ENCODE results near the gene VENTX. TPM values are rescaled to one million over a fixed set of nuclear protein-coding genes. Genes with fewer than 3 reads are reported as not detected.

Gene VENTX
- total RNA-seq, 2 experiments from 2014 or later = not detected

- Mint-ChIP-seq H3K9me3 (ENCODE audit: low read depth) (no peaks in the 10 kb centered on the region), H3K27me3 (no peaks in the 10 kb centered on the region), H3K4me1 (peaks cover 17% of the 10 kb centered on the region), H3K27ac (no peak overlapping the region), H3K4me3 (no peak overlapping the region), H3K36me3 (ENCODE audit: low read depth) (peaks cover 16% of the 10 kb centered on the region)
- ATAC-seq (no peak), DNase-seq (no peak)
- intact Hi-C loops (cut with DNase I, micrococcal nuclease) = no loop called here
- POLR2A ChIA-PET = no interaction called here
- CTCF ChIA-PET = interaction anchor here (0.6 to 2.2 kb wide), 3 partner anchors 28 to 375 kb away, joined by 3 to 9 read pairs (median 6); no protein-coding TSS in a partner anchor
These were observed 41.9 kb downstream of the VENTX start for GRCh38 chr10:133279326-133280226.

GRCh38 chr10:133280391-133281059 is 42.9 kb downstream of the VENTX start:
- Mint-ChIP-seq H3K27me3 (no peaks in the 10 kb centered on the region), H3K27ac (no peak overlapping the region), H3K4me1 (peaks cover 15% of the 10 kb centered on the region), H3K4me3 (no peak overlapping the region), H3K36me3 (ENCODE audit: low read depth) (peaks cover 18% of the 10 kb centered on the region), H3K9me3 (ENCODE audit: low read depth) (no peaks in the 10 kb centered on the region)
- ATAC-seq (no peak), DNase-seq (no peak)
- intact Hi-C loops (cut with DNase I, micrococcal nuclease) = no loop called here
- POLR2A ChIA-PET = no interaction called here
- CTCF ChIA-PET = interaction anchor here (0.6 to 2.2 kb wide), 2 partner anchors 27 to 376 kb away, joined by 3 to 9 read pairs; no protein-coding TSS in a partner anchor

- DNase-seq (no peak), ATAC-seq (no peak)
- peaks cover 15% of the 10 kb centered on the region for H3K4me1 Mint-ChIP-seq
- H3K27me3 Mint-ChIP-seq = no peaks in the 10 kb centered on the region
- intact Hi-C loops (cut with DNase I, micrococcal nuclease) = no loop called here
- no peak overlapping the region for H3K27ac Mint-ChIP-seq
- no peak overlapping the region for H3K4me3 Mint-ChIP-seq
- POLR2A ChIA-PET = no interaction called here
- CTCF ChIA-PET = interaction anchor here (2.2 kb wide), 1 partner anchor 27 kb away, joined by 9 read pairs; no protein-coding TSS in a partner anchor
- peaks cover 24% of the 10 kb centered on the region for H3K36me3 Mint-ChIP-seq (ENCODE audit: low read depth)
- H3K9me3 Mint-ChIP-seq (ENCODE audit: low read depth) = no peaks in the 10 kb centered on the region
These were observed 43.4 kb downstream of the VENTX start for GRCh38 chr10:133281084-133281483.

GRCh38 chr10:133281628-133282372 is 44.1 kb downstream of the VENTX start:
- DNase-seq (no peak), ATAC-seq (no peak)
- ChIA-PET POLR2A (no interaction called here), CTCF (no interaction called here)
- intact Hi-C loops (cut with DNase I, micrococcal nuclease) = no loop called here
- H3K4me1 Mint-ChIP-seq = peaks cover 15% of the 10 kb centered on the region
- no peaks in the 10 kb centered on the region for H3K9me3 Mint-ChIP-seq (ENCODE audit: low read depth)
- no peak overlapping the region for H3K27ac Mint-ChIP-seq
- H3K36me3 Mint-ChIP-seq (ENCODE audit: low read depth) = peaks cover 30% of the 10 kb centered on the region
- H3K4me3 Mint-ChIP-seq = no peak overlapping the region
- no peaks in the 10 kb centered on the region for H3K27me3 Mint-ChIP-seq

DNA sequence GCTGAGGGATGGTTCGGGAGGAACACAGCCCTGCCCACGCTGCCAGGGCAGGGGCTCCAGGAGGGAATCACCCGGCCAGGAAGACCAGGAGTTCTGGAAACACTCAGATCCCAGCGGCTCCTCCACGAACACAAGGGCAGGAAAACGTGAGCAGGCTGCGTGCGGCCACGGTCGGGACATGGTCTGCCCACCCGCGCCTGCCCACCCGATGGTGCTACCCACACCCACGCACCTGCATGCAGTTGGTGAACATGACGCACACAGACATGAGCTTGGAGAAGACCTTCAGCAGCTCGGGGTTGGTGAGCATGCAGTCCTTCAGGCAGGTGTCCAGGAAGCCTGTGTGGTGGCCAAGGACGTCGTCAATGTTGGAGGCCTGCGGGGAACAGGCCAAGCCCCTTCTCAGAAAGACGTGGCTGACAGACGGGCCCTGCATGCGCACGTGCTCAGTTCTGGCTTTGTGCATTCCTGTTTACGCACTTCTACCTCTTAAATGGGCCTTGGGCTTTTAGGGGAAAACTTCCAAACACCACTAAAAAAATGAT is 45.3 kb downstream of the VENTX start:
- H3K4me1 Mint-ChIP-seq = peaks cover 13% of the 10 kb centered on the region
- DNase-seq (no peak), ATAC-seq (no peak)
- H3K36me3 Mint-ChIP-seq (ENCODE audit: low read depth) = peaks cover 37% of the 10 kb centered on the region
- no peak overlapping the region for H3K4me3 Mint-ChIP-seq
- CTCF ChIA-PET = no interaction called here
- intact Hi-C loops (cut with DNase I, micrococcal nuclease) = no loop called here
- H3K27ac Mint-ChIP-seq = no peak overlapping the region
- no peaks in the 10 kb centered on the region for H3K27me3 Mint-ChIP-seq
- no peaks in the 10 kb centered on the region for H3K9me3 Mint-ChIP-seq (ENCODE audit: low read depth)
- POLR2A ChIA-PET = no interaction called here

DNA sequence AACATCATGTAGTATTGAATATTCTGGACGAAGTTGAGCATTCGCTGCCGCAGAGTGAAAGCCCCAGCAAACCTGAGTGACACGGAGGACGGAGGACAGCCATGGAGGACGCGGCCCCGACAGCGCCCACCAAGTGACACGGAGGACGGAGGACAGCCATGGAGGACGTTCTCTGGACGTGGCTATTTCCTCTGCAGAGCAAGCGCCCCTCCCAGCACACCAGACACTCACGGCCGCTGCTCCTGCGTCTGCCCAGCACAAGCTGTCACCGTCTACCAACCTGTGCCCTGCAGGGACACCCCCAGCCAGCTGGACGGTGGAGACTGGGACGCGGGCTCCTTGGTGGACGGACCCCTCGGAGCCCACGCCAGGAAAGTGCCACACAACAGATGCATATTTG is 46.3 kb downstream of the VENTX start:
- Mint-ChIP-seq H3K4me1 (peaks cover 4% of the 10 kb centered on the region), H3K4me3 (no peak overlapping the region), H3K9me3 (ENCODE audit: low read depth) (no peaks in the 10 kb centered on the region), H3K27me3 (no peaks in the 10 kb centered on the region), H3K27ac (no peak overlapping the region), H3K36me3 (ENCODE audit: low read depth) (peaks cover 45% of the 10 kb centered on the region)
- intact Hi-C loops (cut with DNase I, micrococcal nuclease) = no loop called here
- POLR2A ChIA-PET = no interaction called here
- no peak for DNase-seq
- ATAC-seq = no peak
- CTCF ChIA-PET = interaction anchor here (0.7 kb wide), 1 partner anchor 24 kb away, joined by 3 read pairs; no protein-coding TSS in a partner anchor

DNA sequence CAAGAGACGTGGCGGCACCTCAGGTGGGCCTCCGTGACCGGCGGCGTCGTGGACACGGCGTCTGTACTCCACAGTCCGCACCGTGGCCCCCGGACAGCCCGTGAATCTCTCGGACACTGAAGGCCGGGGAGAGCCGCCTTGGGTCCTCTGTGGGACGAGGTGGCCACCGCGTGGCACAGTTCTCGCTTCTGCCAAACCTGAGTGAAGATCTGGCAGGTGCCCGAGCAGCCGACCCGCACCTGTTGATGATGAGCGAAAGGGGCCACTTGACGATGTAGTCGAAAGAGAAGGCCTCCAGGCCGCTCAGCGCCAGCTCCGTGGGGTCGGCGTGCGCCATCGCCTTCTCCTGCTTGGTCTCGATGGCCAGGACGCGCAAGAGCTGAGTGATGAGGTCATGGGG is 47.6 kb downstream of the VENTX start:
- DNase-seq = no peak
- H3K4me1 Mint-ChIP-seq = no peaks in the 10 kb centered on the region
- POLR2A ChIA-PET = no interaction called here
- no peak overlapping the region for H3K4me3 Mint-ChIP-seq
- intact Hi-C loops (cut with DNase I, micrococcal nuclease) = no loop called here
- peaks cover 49% of the 10 kb centered on the region for H3K36me3 Mint-ChIP-seq (ENCODE audit: low read depth)
- no peak for ATAC-seq
- H3K27me3 Mint-ChIP-seq = no peaks in the 10 kb centered on the region
- H3K9me3 Mint-ChIP-seq (ENCODE audit: low read depth) = no peaks in the 10 kb centered on the region
- CTCF ChIA-PET = interaction anchor here (0.9 kb wide), 1 partner anchor 10 kb away, joined by 3 read pairs; no protein-coding TSS in a partner anchor
- H3K27ac Mint-ChIP-seq = no peak overlapping the region

GRCh38 chr10:133286366-133286765 is 48.7 kb downstream of the VENTX start:
- CTCF ChIA-PET = interaction anchor here (0.9 to 1.2 kb wide), 2 partner anchors 11 to 22 kb away, joined by 3 read pairs; no protein-coding TSS in a partner anchor
- Mint-ChIP-seq H3K36me3 (ENCODE audit: low read depth) (peaks cover 49% of the 10 kb centered on the region), H3K4me3 (no peak overlapping the region), H3K27me3 (no peaks in the 10 kb centered on the region), H3K27ac (peak overlapping the region; percentile 24), H3K4me1 (no peaks in the 10 kb centered on the region), H3K9me3 (ENCODE audit: low read depth) (no peaks in the 10 kb centered on the region)
- ATAC-seq (no peak), DNase-seq (no peak)
- POLR2A ChIA-PET = no interaction called here
- intact Hi-C loops (cut with DNase I, micrococcal nuclease) = no loop called here

- CTCF ChIA-PET = interaction anchor here (0.6 to 1.0 kb wide), 2 partner anchors 10 to 407 kb away, joined by 3 read pairs; no protein-coding TSS in a partner anchor
These were observed 50.3 kb downstream of the VENTX start for GRCh38 chr10:133287832-133288500.

DNA sequence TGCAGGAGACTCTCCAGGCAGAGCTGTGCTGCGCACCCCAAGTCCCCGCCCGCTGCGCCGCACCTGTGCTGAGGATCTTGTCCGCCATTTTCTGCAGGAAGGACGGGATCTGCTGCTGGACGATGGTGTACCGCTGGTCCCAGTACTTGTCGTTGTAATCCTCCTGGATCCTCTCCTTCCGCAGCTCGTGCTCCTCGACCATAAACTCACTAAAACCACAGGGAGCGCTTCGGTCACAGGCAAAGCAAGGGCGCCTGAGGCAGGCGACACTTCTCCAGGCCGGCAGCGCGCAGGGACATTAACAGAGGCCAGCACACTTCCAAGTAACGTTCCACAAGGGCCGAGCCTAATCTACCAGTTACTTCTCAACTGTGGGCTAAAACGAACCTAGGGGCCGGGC is 52.1 kb downstream of the VENTX start:
- no peak overlapping the region for H3K27ac Mint-ChIP-seq
- H3K36me3 Mint-ChIP-seq (ENCODE audit: low read depth) = peaks cover 52% of the 10 kb centered on the region
- H3K9me3 Mint-ChIP-seq (ENCODE audit: low read depth) = no peaks in the 10 kb centered on the region
- DNase-seq (no peak), ATAC-seq (no peak)
- no peaks in the 10 kb centered on the region for H3K27me3 Mint-ChIP-seq
- ChIA-PET POLR2A (no interaction called here), CTCF (no interaction called here)
- no peak overlapping the region for H3K4me3 Mint-ChIP-seq
- intact Hi-C loops (cut with DNase I, micrococcal nuclease) = no loop called here
- peaks cover 9% of the 10 kb centered on the region for H3K4me1 Mint-ChIP-seq

More at GRCh38 chr10:133287832-133288500, 50.3 kb downstream of the VENTX start:
- intact Hi-C loops (cut with DNase I, micrococcal nuclease) = no loop called here
- DNase-seq = no peak
- H3K27ac Mint-ChIP-seq = no peak overlapping the region
- H3K9me3 Mint-ChIP-seq (ENCODE audit: low read depth) = no peaks in the 10 kb centered on the region
- peaks cover under 1% of the 10 kb centered on the region for H3K4me1 Mint-ChIP-seq
- peaks cover 48% of the 10 kb centered on the region for H3K36me3 Mint-ChIP-seq (ENCODE audit: low read depth)
- POLR2A ChIA-PET = no interaction called here
- H3K27me3 Mint-ChIP-seq = no peaks in the 10 kb centered on the region
- no peak overlapping the region for H3K4me3 Mint-ChIP-seq
- ATAC-seq = no peak

Data from activated CD4-positive, alpha-beta T cell treated with anti-CD3 and anti-CD28 coated beads for 36 hours (primary cell).